Cardiac muscle cell (in vitro differentiated cells and primary cell): ENCODE results near the gene DDX19B. TPM values are rescaled to one million over a fixed set of nuclear protein-coding genes. Genes with fewer than 3 reads are reported as not detected.
"Not testable (repeated sequence)": the region's sequence is repeated elsewhere in the genome, so short reads cannot be mapped to it uniquely, and the experiment has no call there.

Experiments used
- DNase-seq, 2 donors: peaks; one replicate each; pipeline versions ENCODE4 v3.0.0 to v3.0.0-alpha.2; 2010 to 2017; ENCODE audit warnings: low read depth in 1 of 2, low spot score in 1 of 2
- H3K27ac ChIP-seq: fragments of 200-600 bp; sonication (generic); 2 replicates; pipeline ENCODE4 v1.5.1; 2016
- H3K27me3 ChIP-seq: fragments of 200-600 bp; sonication (generic); 2 replicates; pipeline ENCODE4 v1.6.0; 2016; ENCODE audit warnings: control low read depth
- H3K36me3 ChIP-seq: fragments of 200-600 bp; sonication (generic); 2 replicates; pipeline ENCODE4 v1.5.1; 2016; ENCODE audit warnings: control low read depth
- H3K4me1 ChIP-seq: fragments of 200-600 bp; sonication (generic); 2 replicates; pipeline ENCODE4 v1.8.1; 2017; ENCODE audit warnings: low read depth, mild to moderate bottlenecking, mixed run types
- H3K4me3 ChIP-seq: fragments of 200-600 bp; sonication (generic); 2 replicates; pipeline ENCODE4 v1.5.1; 2016; ENCODE audit warnings: mild to moderate bottlenecking
- H3K9me3 ChIP-seq: fragments of 200-600 bp; sonication (generic); 2 replicates; pipeline ENCODE4 v1.5.1; 2017; ENCODE audit warnings: low read depth, mild to moderate bottlenecking, control low read depth
- polyA plus RNA-seq: library from polyadenylated mRNA; unstranded; fragments of >200 nt; fragmentation: Nextera tagmentation; extraction: Ambion mirVana; gene quantifications from 2 replicates; pipeline ENCODE4 v1.2.1, GENCODE V29; 2016
- total RNA-seq: library from RNA; depleted of rRNA; stranded (reverse); fragments of >200 nt; gene quantifications from 2 replicates; pipeline ENCODE4 v1.2.3, GENCODE V29; 2016
- TF ChIP-seq, protein P1 (sequence below): IDR thresholded peaks from 2 replicates; pipeline ENCODE4 v1.5.1; 2012; ENCODE audit warnings: low read depth, mild to moderate bottlenecking, low read length

The DDX19B gene
- total and polyA plus RNA-seq, 2 experiments from 2014 or later: 39.7 to 40.1 TPM

DNA sequence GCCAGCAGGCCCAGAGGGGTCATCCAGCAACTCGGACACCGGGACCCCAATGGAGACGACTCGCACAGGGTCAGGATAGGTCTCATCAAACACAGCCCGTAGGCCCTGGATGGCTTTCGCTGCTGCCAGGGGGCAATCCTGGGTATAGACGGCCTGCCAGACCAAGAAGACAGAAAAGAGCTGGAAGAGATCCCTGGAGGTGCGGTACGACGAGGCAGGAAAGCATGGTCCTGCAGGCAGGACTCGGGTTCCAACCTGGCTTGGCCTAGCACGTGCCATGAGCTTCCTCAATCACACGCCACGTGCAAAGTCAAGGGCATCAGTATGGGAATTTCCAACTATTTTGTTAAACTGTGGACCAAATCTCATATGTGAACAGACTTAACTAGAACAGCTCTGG, 40.9 kb upstream of the DDX19B start:
- Histone ChIP-seq H3K9me3 (no peaks in the 10 kb centered on the region), H3K27ac (no peak overlapping the region), H3K27me3 (no peaks in the 10 kb centered on the region), H3K4me3 (no peak overlapping the region), H3K4me1 (no peaks in the 10 kb centered on the region), H3K36me3 (peaks cover 79% of the 10 kb centered on the region)
- TF ChIP-seq, protein P1, sequence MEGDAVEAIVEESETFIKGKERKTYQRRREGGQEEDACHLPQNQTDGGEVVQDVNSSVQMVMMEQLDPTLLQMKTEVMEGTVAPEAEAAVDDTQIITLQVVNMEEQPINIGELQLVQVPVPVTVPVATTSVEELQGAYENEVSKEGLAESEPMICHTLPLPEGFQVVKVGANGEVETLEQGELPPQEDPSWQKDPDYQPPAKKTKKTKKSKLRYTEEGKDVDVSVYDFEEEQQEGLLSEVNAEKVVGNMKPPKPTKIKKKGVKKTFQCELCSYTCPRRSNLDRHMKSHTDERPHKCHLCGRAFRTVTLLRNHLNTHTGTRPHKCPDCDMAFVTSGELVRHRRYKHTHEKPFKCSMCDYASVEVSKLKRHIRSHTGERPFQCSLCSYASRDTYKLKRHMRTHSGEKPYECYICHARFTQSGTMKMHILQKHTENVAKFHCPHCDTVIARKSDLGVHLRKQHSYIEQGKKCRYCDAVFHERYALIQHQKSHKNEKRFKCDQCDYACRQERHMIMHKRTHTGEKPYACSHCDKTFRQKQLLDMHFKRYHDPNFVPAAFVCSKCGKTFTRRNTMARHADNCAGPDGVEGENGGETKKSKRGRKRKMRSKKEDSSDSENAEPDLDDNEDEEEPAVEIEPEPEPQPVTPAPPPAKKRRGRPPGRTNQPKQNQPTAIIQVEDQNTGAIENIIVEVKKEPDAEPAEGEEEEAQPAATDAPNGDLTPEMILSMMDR: no peak
- DNase-seq: no peak

DNA sequence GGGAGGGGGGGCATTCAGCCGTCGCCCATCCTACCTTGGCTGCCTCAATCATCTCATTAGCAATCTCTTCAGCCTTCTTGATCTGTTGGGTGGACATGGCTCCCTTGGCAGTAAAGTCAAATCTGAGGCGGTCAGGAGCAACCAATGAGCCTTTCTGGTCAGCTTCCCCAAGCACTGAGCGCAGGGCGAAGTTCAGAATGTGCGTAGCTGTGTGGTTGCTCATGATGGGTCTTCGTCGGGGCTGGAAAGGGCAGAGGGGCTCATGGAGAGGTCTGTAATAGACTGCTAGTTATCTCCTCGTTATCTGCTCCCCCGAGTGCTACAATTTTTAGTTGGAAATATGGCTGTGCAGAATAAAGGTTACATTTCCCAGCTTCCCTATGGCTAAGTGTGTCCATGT, 40.0 kb upstream of the DDX19B start:
- TF ChIP-seq, protein P1: no peak
- Histone ChIP-seq H3K36me3 (peaks cover 81% of the 10 kb centered on the region), H3K4me1 (no peaks in the 10 kb centered on the region), H3K9me3 (no peaks in the 10 kb centered on the region), H3K4me3 (no peak overlapping the region), H3K27me3 (no peaks in the 10 kb centered on the region), H3K27ac (no peak overlapping the region)
- no peak for DNase-seq

DNA sequence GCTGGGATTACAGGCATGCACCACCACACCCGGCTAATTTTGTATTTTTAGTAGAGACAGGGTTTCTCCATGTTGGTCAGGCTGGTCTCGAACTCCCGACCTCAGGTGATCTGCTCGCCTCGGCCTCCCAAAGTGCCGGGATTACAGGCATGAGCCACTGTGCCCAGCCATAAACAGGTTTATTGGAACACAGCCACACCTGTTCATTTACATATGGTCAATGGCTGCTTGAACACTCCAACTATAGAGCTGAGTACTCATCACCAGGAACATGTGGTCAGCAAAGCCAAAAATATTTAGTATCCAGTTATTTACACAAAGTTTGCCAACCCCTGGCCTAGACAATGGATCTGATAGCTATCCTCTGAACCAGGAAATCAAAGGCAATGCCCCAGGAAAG, 39.1 kb upstream of the DDX19B start:
- H3K27ac ChIP-seq, H3K9me3 ChIP-seq, DNase-seq, H3K4me1 ChIP-seq, H3K4me3 ChIP-seq, H3K27me3 ChIP-seq: not testable (repeated sequence)
- peaks cover 81% of the 10 kb centered on the region for H3K36me3 ChIP-seq

DNA sequence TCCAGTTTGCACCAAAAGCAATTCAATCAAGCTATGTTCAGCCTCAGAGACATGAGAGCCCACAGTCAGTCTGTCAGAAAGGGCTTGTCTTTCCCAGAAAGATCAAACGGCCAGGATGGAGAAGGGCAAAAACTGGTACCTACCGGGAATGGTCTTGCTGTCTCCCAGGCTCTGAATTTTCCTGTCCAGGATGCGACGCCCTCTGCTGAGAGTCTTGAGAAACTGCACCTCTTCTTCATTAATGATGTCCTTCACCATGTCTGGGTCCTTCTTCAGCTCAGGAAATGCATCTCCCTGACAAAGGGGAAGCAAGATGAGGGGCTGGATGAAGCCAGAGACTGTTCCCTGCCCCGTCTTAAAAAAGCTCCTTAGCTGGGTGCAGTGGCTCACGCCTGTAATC, 31.5 kb upstream of the DDX19B start:
- H3K36me3 ChIP-seq: peaks cover 75% of the 10 kb centered on the region
- H3K27ac ChIP-seq: no peak overlapping the region
- DNase-seq: peak; percentile 55 to 68
- H3K27me3 ChIP-seq: no peaks in the 10 kb centered on the region
- no peak overlapping the region for H3K4me3 ChIP-seq
- H3K4me1 ChIP-seq: no peaks in the 10 kb centered on the region
- TF ChIP-seq, protein P1: peak; percentile 69
- H3K9me3 ChIP-seq: no peaks in the 10 kb centered on the region

DNA sequence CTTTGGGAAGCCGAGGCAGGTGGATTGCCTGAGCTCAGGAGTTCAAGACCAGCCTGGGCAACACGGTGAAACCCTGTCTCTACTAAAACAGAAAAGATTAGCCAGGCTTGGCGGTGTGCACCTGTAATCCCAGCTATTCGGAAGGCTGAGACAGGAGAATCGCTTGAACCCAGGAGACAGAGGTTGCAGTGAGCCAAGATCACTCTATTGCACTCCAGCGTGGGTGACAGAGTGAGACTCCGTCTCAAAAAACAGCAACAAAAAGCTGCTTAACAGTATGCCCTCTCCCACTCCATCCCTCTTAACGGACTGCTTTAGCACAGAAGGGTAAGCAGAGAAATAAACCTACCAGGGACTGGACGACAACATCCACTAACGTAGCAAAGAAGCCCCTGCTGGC, 31.1 kb upstream of the DDX19B start:
- peaks cover 78% of the 10 kb centered on the region for H3K36me3 ChIP-seq
- not testable (repeated sequence) for H3K4me1 ChIP-seq, DNase-seq, H3K4me3 ChIP-seq, H3K27ac ChIP-seq, H3K27me3 ChIP-seq, H3K9me3 ChIP-seq

DNA sequence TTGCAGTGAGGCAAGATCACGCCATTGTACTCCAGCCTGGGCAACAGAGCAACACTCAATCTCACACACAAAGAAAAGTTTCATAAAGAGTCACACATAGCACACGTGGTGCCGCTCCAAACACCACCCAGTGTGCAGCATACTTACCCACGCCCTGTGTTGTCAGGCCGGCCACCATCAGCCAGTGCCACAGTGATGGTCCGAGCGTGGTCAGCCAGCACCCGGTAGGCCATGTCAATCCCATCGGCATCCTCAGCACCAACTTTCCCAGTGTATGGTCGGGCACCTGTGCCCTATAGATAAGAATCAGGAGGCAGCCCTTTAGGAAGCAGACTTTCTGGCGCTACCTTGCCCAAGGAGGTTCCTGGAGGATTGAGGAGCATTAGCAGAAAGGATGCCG, 29.5 kb upstream of the DDX19B start:
- Histone ChIP-seq H3K4me3 (no peak overlapping the region), H3K36me3 (peaks cover 66% of the 10 kb centered on the region), H3K4me1 (no peaks in the 10 kb centered on the region), H3K9me3 (no peaks in the 10 kb centered on the region), H3K27ac (no peak overlapping the region), H3K27me3 (no peaks in the 10 kb centered on the region)
- TF ChIP-seq, protein P1: no peak
- DNase-seq: no peak

DNA sequence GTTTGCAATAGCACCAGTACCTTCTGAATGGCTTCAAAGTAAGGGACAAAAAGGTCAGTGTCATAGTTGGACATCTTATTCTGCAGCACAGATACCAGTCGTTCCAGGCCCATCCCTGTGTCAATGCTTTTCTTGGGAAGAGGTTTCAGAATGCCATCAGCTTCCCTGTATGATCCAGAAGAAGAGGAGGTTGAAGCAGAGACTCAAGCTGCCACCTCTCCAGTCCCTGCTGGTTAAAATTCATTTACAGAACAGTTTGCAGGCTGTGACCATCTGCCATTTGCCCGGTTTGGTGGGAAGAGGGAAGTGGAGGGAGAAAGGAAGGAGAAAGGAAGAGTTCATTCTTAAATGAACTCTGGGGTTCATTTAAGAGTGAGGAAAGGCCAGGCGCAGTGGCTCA, 28.8 kb upstream of the DDX19B start:
- Histone ChIP-seq H3K27me3 (no peaks in the 10 kb centered on the region), H3K27ac (no peak overlapping the region)

More for the DNA sequence above, 28.8 kb upstream of the DDX19B start:
- Histone ChIP-seq H3K36me3 (peaks cover 64% of the 10 kb centered on the region), H3K4me1 (no peaks in the 10 kb centered on the region), H3K4me3 (no peak overlapping the region), H3K9me3 (no peaks in the 10 kb centered on the region)
- TF ChIP-seq, protein P1: no peak
- DNase-seq: no peak
